Breast epithelium (tissue), 3 donors: ENCODE results near the gene YARS2.

Source experiments
- CTCF ChIP-seq, 3 donors: fragments of 450-650 bp; IDR thresholded peaks; one replicate each; pipeline ENCODE4 v1.5.1; 2016 to 2017; ENCODE audit warnings: antibody characterized with exemption in 3 of 3, mild to moderate bottlenecking in 3 of 3, moderate library complexity in 3 of 3
- POLR2A ChIP-seq: fragments of 450-650 bp; IDR thresholded peaks from one replicate; pipeline ENCODE4 v1.6.1; 2016; ENCODE audit warnings: antibody characterized with exemption, mild to moderate bottlenecking, moderate library complexity

- TF ChIP-seq CTCF (IDR thresholded peaks at IDR 0.05), result no peak
- no peak for TF ChIP-seq POLR2A
Measured at GRCh38 chr12:32739279-32739678, 16.4 kb downstream of the YARS2 start.
